Panc1 (cell line): ENCODE measurements around the gene C15orf39. TPM values are rescaled to one million over a fixed set of nuclear protein-coding genes. Genes with fewer than 3 reads are reported as not detected.
A peak's percentile ranks its signal among the peaks of the same experiment; 100 is the strongest.
"Not testable (repeated sequence)": the region's sequence is repeated elsewhere in the genome, so short reads cannot be mapped to it uniquely, and the experiment has no call there.

Source experiments
- ATAC-seq: fragments of 200-7000 bp; cut with Tn5 transposase; 2 replicates; pipeline ENCODE4 v1.9.1; 2020; ENCODE audit warnings: mild to moderate bottlenecking, moderate library complexity
- BruUV-seq: library from RNA; stranded (reverse); fragments of 400-500 nt; replicated peaks from 2 replicates; lab custom pipeline; 2021; lab: Mats Ljungman, UMichigan
- CTCF ChIA-PET: fragments of 300-600 bp; sonication (Branson Sonifier 250); formaldehyde crosslinking; loops from one replicate; lab custom pipeline; 2022; ENCODE audit warnings: antibody characterized with exemption; lab: Charles Lee
- POLR2A ChIA-PET: fragments of 300-600 bp; sonication (Branson Sonifier 250); formaldehyde crosslinking; loops from one replicate; lab custom pipeline; 2022; ENCODE audit warnings: antibody characterized with exemption; lab: Charles Lee
- DNase-seq: peaks from one replicate; pipeline ENCODE4 v3.0.0-alpha.2; 2010; ENCODE audit warnings: low read depth, low spot score
- H3K27ac ChIP-seq: 2 replicates; pipeline ENCODE4 v1.5.1; 2011; ENCODE audit warnings: mild to moderate bottlenecking, low read length, inconsistent platforms
- H3K27me3 ChIP-seq: fragments of 200-500 bp; sonication (Bioruptor generic); 2 replicates; pipeline ENCODE4 v1.6.0; 2014; ENCODE audit warnings: low read length, inconsistent platforms; ENCODE audit not compliant: control insufficient read depth, insufficient read depth
- H3K36me3 ChIP-seq: fragments of 200-500 bp; sonication (Bioruptor generic); 2 replicates; pipeline ENCODE4 v1.5.1; 2014; ENCODE audit warnings: inconsistent platforms, mild to moderate bottlenecking, low read length, moderate library complexity; ENCODE audit not compliant: control insufficient read depth, insufficient read depth
- H3K4me1 ChIP-seq: 2 replicates; pipeline ENCODE4 v1.5.1; 2011; ENCODE audit warnings: inconsistent platforms, mild to moderate bottlenecking, low read length, moderate library complexity; ENCODE audit not compliant: control insufficient read depth, insufficient read depth
- H3K4me3 ChIP-seq, 2 experiments: 2 replicates each; pipeline ENCODE4 v1.5.1; 2011 to 2012; ENCODE audit warnings: low read depth in 2 of 2, low read length in 2 of 2, mild to moderate bottlenecking in 2 of 2, inconsistent platforms in 1 of 2, moderate library complexity in 1 of 2
- H3K9me3 ChIP-seq: fragments of 200-500 bp; sonication (Bioruptor generic); 2 replicates; pipeline ENCODE4 v1.5.1; 2014; ENCODE audit warnings: low read depth, mild to moderate bottlenecking, inconsistent platforms, low read length, moderate library complexity; ENCODE audit not compliant: control insufficient read depth, insufficient read depth
- CTCF ChIP-seq: fragments of 450-650 bp; IDR thresholded peaks from 2 replicates; pipeline ENCODE4 v1.5.1; 2017; ENCODE audit warnings: mild to moderate bottlenecking
- POLR2AphosphoS5 ChIP-seq: IDR thresholded peaks from 2 replicates; pipeline ENCODE4 v1.6.1; 2012; ENCODE audit warnings: mild to moderate bottlenecking, low read depth, low read length, moderate library complexity
- REST ChIP-seq, 2 experiments: IDR thresholded peaks; 2 replicates each; pipeline ENCODE4 v1.6.1; 2011 to 2012; ENCODE audit warnings: low read depth in 2 of 2, control low read depth in 1 of 2, low read length in 1 of 2, mild to moderate bottlenecking in 1 of 2, moderate library complexity in 1 of 2; ENCODE audit not compliant: insufficient read depth in 1 of 2
- SIN3A ChIP-seq: IDR thresholded peaks from 2 replicates; pipeline ENCODE4 v1.6.1; 2012; ENCODE audit warnings: low read depth, mild to moderate bottlenecking, low read length, moderate library complexity, borderline replicate concordance; ENCODE audit not compliant: insufficient read depth
- TCF7L2 ChIP-seq: IDR thresholded peaks from 2 replicates; pipeline ENCODE4 v1.6.1; 2011; ENCODE audit warnings: mild to moderate bottlenecking, low read depth, low read length, inconsistent platforms
- in situ Hi-C: cut with HindIII; loops from 2 replicates; pipeline ENCODE4 v1.10.0; 2016; ENCODE audit warnings: low sequenced_read_pairs, low pct_unique_long_range_greater_than_20kb
- intact Hi-C: fragments of 100-400 bp; cut with micrococcal nuclease; formaldehyde crosslinking; loops from one replicate; pipeline ENCODE4 v1.10.0; 2022; ENCODE audit not compliant: unreplicated experiment
- total RNA-seq: library from RNA; stranded (reverse); gene quantifications from one replicate; pipeline ENCODE4 v1.2.1, GENCODE V29; 2021; ENCODE audit not compliant: unreplicated experiment

The C15orf39 gene
- total RNA-seq, 1 experiment from 2014 or later: 17.6 TPM

GRCh38 chr15:75215107-75216004 lies 13.7 kb downstream of the C15orf39 start:
- ATAC-seq (peak; percentile 56), DNase-seq (no peak)
- no peaks in the 10 kb centered on the region for H3K9me3 ChIP-seq
- CTCF ChIA-PET: no interaction called here
- no peaks in the 10 kb centered on the region for H3K27me3 ChIP-seq
- no peak overlapping the region for H3K4me3 ChIP-seq
- H3K36me3 ChIP-seq: no peaks in the 10 kb centered on the region
- POLR2A ChIA-PET: interaction anchor here (0.5 to 0.6 kb wide), 2 partner anchors 270 to 278 kb away, joined by 3 to 4 read pairs; no protein-coding TSS in a partner anchor
- TF ChIP-seq REST (IDR thresholded peaks at IDR 0.05; ENCODE audit: insufficient read depth in 1 of 2, low read depth in 2 of 2, low read length in 1 of 2): no peak
- TF ChIP-seq SIN3A: no peak
- no peak for TF ChIP-seq TCF7L2
- TF ChIP-seq POLR2AphosphoS5: no peak
- TF ChIP-seq CTCF: no peak
- H3K27ac ChIP-seq: no peak overlapping the region
- intact Hi-C loops (no loop called here), in situ Hi-C loops (no loop called here)
- H3K4me1 ChIP-seq: no peaks in the 10 kb centered on the region
- BruUV-seq: no TSS peak

GRCh38 chr15:75217012-75217411 lies 15.3 kb downstream of the C15orf39 start:
- no peak for DNase-seq
- TF ChIP-seq SIN3A (no peak), POLR2AphosphoS5 (no peak), TCF7L2 (no peak), REST (IDR thresholded peaks at IDR 0.05; ENCODE audit: insufficient read depth in 1 of 2, low read depth in 2 of 2, low read length in 1 of 2) (no peak), CTCF (no peak)
- no peaks in the 10 kb centered on the region for H3K9me3 ChIP-seq
- H3K27me3 ChIP-seq: no peaks in the 10 kb centered on the region
- no peaks in the 10 kb centered on the region for H3K36me3 ChIP-seq
- ChIA-PET CTCF (no interaction called here), POLR2A (interaction anchor here (0.6 kb wide), 1 partner anchor 198 kb away, joined by 16 read pairs; no protein-coding TSS in a partner anchor)
- no peak for ATAC-seq
- no TSS peak for BruUV-seq
- no peaks in the 10 kb centered on the region for H3K4me1 ChIP-seq
- intact Hi-C loops: no loop called here
- no peak overlapping the region for H3K27ac ChIP-seq
- in situ Hi-C loops: no loop called here
- no peak overlapping the region for H3K4me3 ChIP-seq

GRCh38 chr15:75217574-75217973 lies 15.9 kb downstream of the C15orf39 start:
- DNase-seq, in situ Hi-C loops, intact Hi-C loops, POLR2A ChIA-PET, H3K9me3 ChIP-seq, H3K4me1 ChIP-seq, H3K27ac ChIP-seq, BruUV-seq, ATAC-seq, H3K36me3 ChIP-seq, H3K27me3 ChIP-seq, H3K4me3 ChIP-seq: not testable (repeated sequence)
- CTCF ChIA-PET: interaction anchor here (0.7 kb wide), 1 partner anchor 20 kb away, joined by 5 read pairs; no protein-coding TSS in a partner anchor
